ENCODE data around the gene KANSL1L. TPM values are rescaled to one million over a fixed set of nuclear protein-coding genes. Genes with fewer than 3 reads are reported as not detected.

The KANSL1L gene
- total RNA-seq, 1 experiment from 2014 or later, result 54.0 TPM

- no peak for TF ChIP-seq CTCF (IDR thresholded peaks at IDR 0.05; ENCODE audit: unreplicated experiment)
- Mint-ChIP-seq H3K27ac (ENCODE audit: unreplicated experiment) (peak within 1 kb of the TSS; percentile 98), H3K36me3 (ENCODE audit: insufficient read depth, unreplicated experiment) (peaks cover 32% of the 10 kb centered on the region), H3K4me3 (ENCODE audit: low read depth, unreplicated experiment) (peak within 1 kb of the TSS; percentile 98), H3K4me1 (ENCODE audit: low read depth, unreplicated experiment) (peaks cover 46% of the 10 kb centered on the region), H3K27me3 (ENCODE audit: unreplicated experiment) (no peaks in the 10 kb centered on the region), H3K9me3 (ENCODE audit: low read depth, unreplicated experiment) (no peaks in the 10 kb centered on the region)
- peak; percentile 98 for DNase-seq
- intact Hi-C loops (cut with micrococcal nuclease; ENCODE audit: unreplicated experiment), result no loop called here
- BruUV-seq (replicated peaks), result TSS peak; percentile 35
- CTCF ChIA-PET, result interaction anchor here (1.0 kb wide), 1 partner anchor 12 kb away, joined by 4 read pairs; no protein-coding TSS in a partner anchor
These were observed 168.8 kb downstream of the KANSL1L start, which contains the start of gene RPE for GRCh38 chr2:210002158-210003157. Gene RPE (plus strand): TSS chr2:210002638. CDS start chr2:210002662, 24 bp downstream.

GRCh38 chr2:210000464-210001324 is 170.5 kb downstream of the KANSL1L start:
- Mint-ChIP-seq H3K36me3 (ENCODE audit: insufficient read depth, unreplicated experiment) (peaks cover 29% of the 10 kb centered on the region), H3K27me3 (ENCODE audit: unreplicated experiment) (no peaks in the 10 kb centered on the region), H3K9me3 (ENCODE audit: low read depth, unreplicated experiment) (no peaks in the 10 kb centered on the region), H3K4me1 (ENCODE audit: low read depth, unreplicated experiment) (peaks cover 29% of the 10 kb centered on the region), H3K27ac (ENCODE audit: unreplicated experiment) (no peak overlapping the region), H3K4me3 (ENCODE audit: low read depth, unreplicated experiment) (peak overlapping the region; percentile 98)
- no peak for TF ChIP-seq CTCF (IDR thresholded peaks at IDR 0.05; ENCODE audit: unreplicated experiment)
- BruUV-seq (replicated peaks), result no TSS peak
- no peak for DNase-seq
- CTCF ChIA-PET, result no interaction called here
- intact Hi-C loops (cut with micrococcal nuclease; ENCODE audit: unreplicated experiment), result no loop called here

- Mint-ChIP-seq H3K27ac (ENCODE audit: unreplicated experiment) (no peak overlapping the region), H3K4me3 (ENCODE audit: low read depth, unreplicated experiment) (no peak overlapping the region), H3K27me3 (ENCODE audit: unreplicated experiment) (no peaks in the 10 kb centered on the region), H3K9me3 (ENCODE audit: low read depth, unreplicated experiment) (no peaks in the 10 kb centered on the region), H3K4me1 (ENCODE audit: low read depth, unreplicated experiment) (peaks cover 11% of the 10 kb centered on the region), H3K36me3 (ENCODE audit: insufficient read depth, unreplicated experiment) (peaks cover 19% of the 10 kb centered on the region)
- TF ChIP-seq CTCF (IDR thresholded peaks at IDR 0.05; ENCODE audit: unreplicated experiment), result no peak
- CTCF ChIA-PET, result no interaction called here
- BruUV-seq (replicated peaks), result no TSS peak
- intact Hi-C loops (cut with micrococcal nuclease; ENCODE audit: unreplicated experiment), result no loop called here
- no peak for DNase-seq
These were observed 172.6 kb downstream of the KANSL1L start for GRCh38 chr2:209998596-209998995.

GRCh38 chr2:209993968-209994367 is 177.2 kb downstream of the KANSL1L start:
- Mint-ChIP-seq H3K27me3 (ENCODE audit: unreplicated experiment) (no peaks in the 10 kb centered on the region), H3K27ac (ENCODE audit: unreplicated experiment) (no peak overlapping the region), H3K4me3 (ENCODE audit: low read depth, unreplicated experiment) (no peak overlapping the region), H3K9me3 (ENCODE audit: low read depth, unreplicated experiment) (no peaks in the 10 kb centered on the region), H3K4me1 (ENCODE audit: low read depth, unreplicated experiment) (no peaks in the 10 kb centered on the region), H3K36me3 (ENCODE audit: insufficient read depth, unreplicated experiment) (no peaks in the 10 kb centered on the region)
- CTCF ChIA-PET, result no interaction called here
- no TSS peak for BruUV-seq (replicated peaks)
- intact Hi-C loops (cut with micrococcal nuclease; ENCODE audit: unreplicated experiment), result no loop called here
- TF ChIP-seq CTCF (IDR thresholded peaks at IDR 0.05; ENCODE audit: unreplicated experiment), result no peak
- no peak for DNase-seq
